HG03175 (cell line): ENCODE measurements around the gene BIN1.

Source experiments
- ATAC-seq: cut with Tn5 transposase; IDR thresholded peaks from one replicate; pipeline ENCODE4 v1.9.1; 2021; ENCODE audit warnings: mild to moderate bottlenecking, moderate library complexity; ENCODE audit not compliant: unreplicated experiment

The BIN1 gene

GRCh38 chr2:127106991-127107621, at the start of gene BIN1:
BIN1 (minus strand) TSS chr2:127107154; CDS start chr2:127106943, 211 bp downstream.
- ATAC-seq, result peak; percentile 78

- ATAC-seq, result no peak
These were observed 49.0 kb upstream of the BIN1 start for GRCh38 chr2:127155947-127156346.

- ATAC-seq, result no peak
These were observed 48.2 kb upstream of the BIN1 start for GRCh38 chr2:127155028-127155581.

- no peak for ATAC-seq
These were observed 47.4 kb upstream of the BIN1 start for GRCh38 chr2:127154396-127154795.

- ATAC-seq, result no peak
These were observed 46.8 kb upstream of the BIN1 start for GRCh38 chr2:127153691-127154158.

GRCh38 chr2:127150996-127151395, 44.0 kb upstream of the BIN1 start:
- no peak for ATAC-seq

- no peak for ATAC-seq
These were observed 42.4 kb upstream of the BIN1 start for GRCh38 chr2:127149384-127149783.

GRCh38 chr2:127146820-127147502, 40.0 kb upstream of the BIN1 start:
- no peak for ATAC-seq

- no peak for ATAC-seq
These were observed 39.2 kb upstream of the BIN1 start for GRCh38 chr2:127146071-127146725.

- no peak for ATAC-seq
These were observed 38.4 kb upstream of the BIN1 start for GRCh38 chr2:127145280-127145895.

GRCh38 chr2:127143841-127144782, 37.2 kb upstream of the BIN1 start:
- no peak for ATAC-seq

- ATAC-seq, result no peak
These were observed 36.0 kb upstream of the BIN1 start for GRCh38 chr2:127142663-127143630.

- ATAC-seq, result no peak
These were observed 33.6 kb upstream of the BIN1 start for GRCh38 chr2:127140538-127140937.

GRCh38 chr2:127139766-127140165, 32.8 kb upstream of the BIN1 start:
- ATAC-seq, result no peak

GRCh38 chr2:127138281-127138680, 31.3 kb upstream of the BIN1 start:
- ATAC-seq, result no peak

GRCh38 chr2:127137741-127138140, 30.8 kb upstream of the BIN1 start:
- ATAC-seq, result no peak

GRCh38 chr2:127137225-127137624, 30.3 kb upstream of the BIN1 start:
- no peak for ATAC-seq

GRCh38 chr2:127134833-127135830, 28.2 kb upstream of the BIN1 start:
- ATAC-seq, result no peak
